Stimulated activated CD4-positive, alpha-beta T cell treated with anti-CD3 and anti-CD28 coated beads, Interleukin-15, amount 100 ng/mL, for 24 hours (primary cell): ENCODE data around the gene TMEM260.
"Not testable (repeated sequence)": the region's sequence is repeated elsewhere in the genome, so short reads cannot be mapped to it uniquely, and the experiment has no call there.

Experiments used
- DNase-seq: peaks from one replicate; pipeline ENCODE4 v3.0.0-alpha.2; 2020

Gene TMEM260

GRCh38 chr14:56603648-56604047 is 24.1 kb downstream of the TMEM260 start:
- no peak for DNase-seq

- DNase-seq, result no peak
Measured at GRCh38 chr14:56608689-56609088, 29.1 kb downstream of the TMEM260 start.

- DNase-seq, result not testable (repeated sequence)
Measured at GRCh38 chr14:56611663-56612062, 32.1 kb downstream of the TMEM260 start.

GRCh38 chr14:56617084-56617483 is 37.5 kb downstream of the TMEM260 start:
- no peak for DNase-seq

- DNase-seq, result no peak
Measured at GRCh38 chr14:56630707-56631106, 51.1 kb downstream of the TMEM260 start.

GRCh38 chr14:56632195-56632594 is 52.6 kb downstream of the TMEM260 start:
- no peak for DNase-seq

GRCh38 chr14:56633544-56633943 is 53.9 kb downstream of the TMEM260 start:
- no peak for DNase-seq

GRCh38 chr14:56635041-56635440 is 55.4 kb downstream of the TMEM260 start:
- no peak for DNase-seq

GRCh38 chr14:56647493-56647892 is 67.9 kb downstream of the TMEM260 start:
- no peak for DNase-seq

- no peak for DNase-seq
Measured at GRCh38 chr14:56648508-56649301, 69.1 kb downstream of the TMEM260 start.

GRCh38 chr14:56649382-56649781 is 69.8 kb downstream of the TMEM260 start:
- no peak for DNase-seq

GRCh38 chr14:56650048-56650447 is 70.5 kb downstream of the TMEM260 start:
- no peak for DNase-seq

GRCh38 chr14:56650979-56651378 is 71.4 kb downstream of the TMEM260 start:
- DNase-seq, result no peak

- no peak for DNase-seq
Measured at GRCh38 chr14:56657604-56658003, 78.0 kb downstream of the TMEM260 start.

- DNase-seq, result no peak
Measured at GRCh38 chr14:56659378-56659777, 79.8 kb downstream of the TMEM260 start.

GRCh38 chr14:56659964-56660551 is 80.5 kb downstream of the TMEM260 start:
- DNase-seq, result no peak

GRCh38 chr14:56660677-56661389 is 81.2 kb downstream of the TMEM260 start:
- no peak for DNase-seq

- DNase-seq, result no peak
Measured at GRCh38 chr14:56661478-56661877, 81.9 kb downstream of the TMEM260 start.

- DNase-seq, result no peak
Measured at GRCh38 chr14:56664811-56665421, 85.3 kb downstream of the TMEM260 start.

- DNase-seq, result no peak
Measured at GRCh38 chr14:56666294-56666693, 86.7 kb downstream of the TMEM260 start.

- DNase-seq, result no peak
Measured at GRCh38 chr14:56666716-56667115, 87.1 kb downstream of the TMEM260 start.

- not testable (repeated sequence) for DNase-seq
Measured at GRCh38 chr14:56667290-56667689, 87.7 kb downstream of the TMEM260 start.

- DNase-seq, result no peak
Measured at GRCh38 chr14:56676042-56676441, 96.4 kb downstream of the TMEM260 start.

GRCh38 chr14:56678838-56679237 is 99.2 kb downstream of the TMEM260 start:
- no peak for DNase-seq
